AG04449 (cell line): ENCODE data around the gene BMPR2.
"Not testable (repeated sequence)": the region's sequence is repeated elsewhere in the genome, so short reads cannot be mapped to it uniquely, and the experiment has no call there.

Experiments
- CTCF ChIA-PET: fragments of 350-600 bp; formaldehyde crosslinking; extraction: SDS; loops from one replicate; lab custom pipeline; 2021; ENCODE audit warnings: antibody characterized with exemption; lab: Yijun Ruan, JAX
- POLR2A ChIA-PET: fragments of 400-600, 350-600 bp; formaldehyde crosslinking; extraction: SDS; loops from one replicate; lab custom pipeline; 2020; ENCODE audit warnings: antibody characterized with exemption, inconsistent platforms; lab: Yijun Ruan, JAX
- DNase-seq: peaks from one replicate; pipeline ENCODE4 v3.0.0-alpha.2; 2010; ENCODE audit warnings: low read depth, low spot score
- H3K4me3 ChIP-seq: 2 replicates; pipeline ENCODE4 v1.5.1; 2011; ENCODE audit warnings: low read depth, mild to moderate bottlenecking, control low read depth, low read length
- CTCF ChIP-seq: IDR thresholded peaks from one replicate; pipeline ENCODE4 v1.5.1; 2011; ENCODE audit warnings: mild to moderate bottlenecking, moderate library complexity, low read length, control low read depth, inconsistent platforms; ENCODE audit not compliant: insufficient read depth; ENCODE audit errors: missing control alignments

BMPR2 gene

GRCh38 chr2:202560200-202560599 is 184.1 kb downstream of the BMPR2 start:
- no peak for TF ChIP-seq CTCF
- no peak overlapping the region for H3K4me3 ChIP-seq
- CTCF ChIA-PET, result interaction anchor here (1.1 kb wide), 1 partner anchor 13 kb away, joined by 5 read pairs; no protein-coding TSS in a partner anchor
- POLR2A ChIA-PET, result interaction anchor here (0.6 kb wide), 1 partner anchor 440 kb away, joined by 3 read pairs; no protein-coding TSS in a partner anchor
- no peak for DNase-seq

- H3K4me3 ChIP-seq, result no peak overlapping the region
- TF ChIP-seq CTCF, result no peak
- no peak for DNase-seq
- CTCF ChIA-PET, result interaction anchor here (1.7 kb wide), 1 partner anchor 10 kb away, joined by 5 read pairs; no protein-coding TSS in a partner anchor
- POLR2A ChIA-PET, result interaction anchor here (0.6 kb wide), 1 partner anchor 21 kb away, joined by 4 read pairs; no protein-coding TSS in a partner anchor
Observed at GRCh38 chr2:202564226-202564625, 188.1 kb downstream of the BMPR2 start.

GRCh38 chr2:202566286-202566685 is 190.2 kb downstream of the BMPR2 start:
- no peak for DNase-seq
- no peak overlapping the region for H3K4me3 ChIP-seq
- POLR2A ChIA-PET, result no interaction called here
- no peak for TF ChIP-seq CTCF
- CTCF ChIA-PET, result interaction anchor here (1.0 kb wide), 1 partner anchor 22 kb away, joined by 7 read pairs; no protein-coding TSS in a partner anchor

GRCh38 chr2:202574541-202574940 is 198.4 kb downstream of the BMPR2 start:
- H3K4me3 ChIP-seq, result no peak overlapping the region
- no peak for DNase-seq
- TF ChIP-seq CTCF, result no peak
- CTCF ChIA-PET, result interaction anchor here (0.6 to 1.5 kb wide), 8 partner anchors 9 to 867 kb away, joined by 3 to 5 read pairs (median 4); partner anchors contain the start of genes ICA1L and WDR12
- POLR2A ChIA-PET, result no interaction called here

- DNase-seq, POLR2A ChIA-PET, H3K4me3 ChIP-seq: not testable (repeated sequence)
- CTCF ChIA-PET, result interaction anchor here (0.7 to 1.5 kb wide), 5 partner anchors 13 to 573 kb away, joined by 3 to 5 read pairs (median 3); partner anchors contain the start of gene WDR12
Observed at GRCh38 chr2:202575194-202575593, 199.1 kb downstream of the BMPR2 start.

- TF ChIP-seq CTCF, result no peak
- ChIA-PET POLR2A (no interaction called here), CTCF (no interaction called here)
- H3K4me3 ChIP-seq, result no peak overlapping the region
- no peak for DNase-seq
Observed at GRCh38 chr2:202577250-202578183, 201.4 kb downstream of the BMPR2 start.

- POLR2A ChIA-PET, H3K4me3 ChIP-seq, DNase-seq: not testable (repeated sequence)
- CTCF ChIA-PET, result interaction anchor here (2.1 kb wide), 1 partner anchor 10 kb away, joined by 8 read pairs; no protein-coding TSS in a partner anchor
Observed at GRCh38 chr2:202582846-202583245, 206.7 kb downstream of the BMPR2 start.
